HG03064 (cell line): Measurements from ENCODE around the gene C2orf42.
"Not testable (repeated sequence)": the region's sequence is repeated elsewhere in the genome, so short reads cannot be mapped to it uniquely, and the experiment has no call there.

Experiments used
- ATAC-seq: cut with Tn5 transposase; IDR thresholded peaks from one replicate; pipeline ENCODE4 v1.9.1; 2021; ENCODE audit warnings: low read depth; ENCODE audit not compliant: unreplicated experiment

The C2orf42 gene

GRCh38 chr2:70111752-70112591 lies 78.8 kb downstream of the C2orf42 start:
- ATAC-seq: no peak

GRCh38 chr2:70110397-70110796 lies 80.4 kb downstream of the C2orf42 start:
- ATAC-seq: not testable (repeated sequence)

GRCh38 chr2:70106138-70106537 lies 84.7 kb downstream of the C2orf42 start:
- ATAC-seq: not testable (repeated sequence)

GRCh38 chr2:70104231-70105111 lies 86.3 kb downstream of the C2orf42 start:
- no peak for ATAC-seq

GRCh38 chr2:70103531-70104061 lies 87.2 kb downstream of the C2orf42 start:
- no peak for ATAC-seq

GRCh38 chr2:70102323-70102905 lies 88.4 kb downstream of the C2orf42 start:
- ATAC-seq: not testable (repeated sequence)

GRCh38 chr2:70101686-70102085 lies 89.1 kb downstream of the C2orf42 start:
- not testable (repeated sequence) for ATAC-seq

- no peak for ATAC-seq
Observed at GRCh38 chr2:70101174-70101573, 89.6 kb downstream of the C2orf42 start.
